ENCODE results near the gene PSMB9. TPM values are rescaled to one million over a fixed set of nuclear protein-coding genes. Genes with fewer than 3 reads are reported as not detected.
A peak's percentile ranks its signal among the peaks of the same experiment; 100 is the strongest.

PSMB9 gene
- total RNA-seq, 4 donors from 2014 or later = 18.4 to 34.3 (median 20.0) TPM

DNA sequence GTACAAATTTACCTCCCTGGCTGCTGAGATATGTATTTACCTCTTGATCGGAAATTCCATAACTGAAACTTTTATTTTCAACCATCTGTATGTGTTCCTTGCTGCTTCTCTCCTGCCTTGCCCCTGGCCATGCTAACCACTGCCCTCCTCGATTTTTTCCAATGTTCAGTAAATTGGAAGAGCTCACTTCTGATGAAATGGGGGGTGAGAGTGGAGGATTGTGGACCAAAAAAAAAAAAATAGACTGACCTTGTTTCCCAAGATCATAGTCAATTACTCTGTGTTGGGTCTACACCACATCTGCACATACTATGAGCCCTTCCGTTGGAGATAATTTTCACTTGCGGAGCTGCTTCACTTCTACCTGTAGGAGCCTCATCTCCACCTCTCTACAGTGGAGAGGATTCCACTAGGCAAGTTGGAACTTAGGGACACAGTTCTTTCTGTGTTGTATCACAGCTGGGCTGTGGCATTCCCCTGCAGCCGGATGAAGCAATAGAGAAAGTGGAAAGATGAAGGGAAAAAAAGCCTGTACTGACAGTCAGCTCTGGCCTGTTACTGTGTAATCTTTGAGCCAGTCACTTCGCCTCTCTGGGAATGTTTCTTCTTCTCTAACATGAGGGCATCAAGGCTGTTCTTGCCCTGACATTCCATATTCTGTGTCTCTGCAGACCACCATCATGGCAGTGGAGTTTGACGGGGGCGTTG is 1.6 kb downstream of the PSMB9 start:
- peak overlapping the region; percentile 97 to 100 (median 98) for H3K27ac ChIP-seq
- no peak for DNase-seq (ENCODE audit: low spot score in 2 of 2)
- peaks cover 0 to 35% (median 19%) of the 10 kb centered on the region in 4 donors for H3K4me1 ChIP-seq
- WGBS, 2 donors = 83 to 87% methylated on average over 8 of the region's 8 CpGs
- H3K9me3 ChIP-seq = no peaks in the 10 kb centered on the region
- peaks cover 0 to 41% (median 10%) of the 10 kb centered on the region in 3 donors for H3K36me3 ChIP-seq
- TF ChIP-seq POLR2A (IDR thresholded peaks at IDR 0.05) (no peak), EP300 (IDR thresholded peaks at IDR 0.05) (no peak)
- TF ChIP-seq, protein P1, sequence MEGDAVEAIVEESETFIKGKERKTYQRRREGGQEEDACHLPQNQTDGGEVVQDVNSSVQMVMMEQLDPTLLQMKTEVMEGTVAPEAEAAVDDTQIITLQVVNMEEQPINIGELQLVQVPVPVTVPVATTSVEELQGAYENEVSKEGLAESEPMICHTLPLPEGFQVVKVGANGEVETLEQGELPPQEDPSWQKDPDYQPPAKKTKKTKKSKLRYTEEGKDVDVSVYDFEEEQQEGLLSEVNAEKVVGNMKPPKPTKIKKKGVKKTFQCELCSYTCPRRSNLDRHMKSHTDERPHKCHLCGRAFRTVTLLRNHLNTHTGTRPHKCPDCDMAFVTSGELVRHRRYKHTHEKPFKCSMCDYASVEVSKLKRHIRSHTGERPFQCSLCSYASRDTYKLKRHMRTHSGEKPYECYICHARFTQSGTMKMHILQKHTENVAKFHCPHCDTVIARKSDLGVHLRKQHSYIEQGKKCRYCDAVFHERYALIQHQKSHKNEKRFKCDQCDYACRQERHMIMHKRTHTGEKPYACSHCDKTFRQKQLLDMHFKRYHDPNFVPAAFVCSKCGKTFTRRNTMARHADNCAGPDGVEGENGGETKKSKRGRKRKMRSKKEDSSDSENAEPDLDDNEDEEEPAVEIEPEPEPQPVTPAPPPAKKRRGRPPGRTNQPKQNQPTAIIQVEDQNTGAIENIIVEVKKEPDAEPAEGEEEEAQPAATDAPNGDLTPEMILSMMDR (IDR thresholded peaks at IDR 0.05) = no peak
- H3K4me3 ChIP-seq = no peak overlapping the region
- no peaks in the 10 kb centered on the region for H3K27me3 ChIP-seq

DNA sequence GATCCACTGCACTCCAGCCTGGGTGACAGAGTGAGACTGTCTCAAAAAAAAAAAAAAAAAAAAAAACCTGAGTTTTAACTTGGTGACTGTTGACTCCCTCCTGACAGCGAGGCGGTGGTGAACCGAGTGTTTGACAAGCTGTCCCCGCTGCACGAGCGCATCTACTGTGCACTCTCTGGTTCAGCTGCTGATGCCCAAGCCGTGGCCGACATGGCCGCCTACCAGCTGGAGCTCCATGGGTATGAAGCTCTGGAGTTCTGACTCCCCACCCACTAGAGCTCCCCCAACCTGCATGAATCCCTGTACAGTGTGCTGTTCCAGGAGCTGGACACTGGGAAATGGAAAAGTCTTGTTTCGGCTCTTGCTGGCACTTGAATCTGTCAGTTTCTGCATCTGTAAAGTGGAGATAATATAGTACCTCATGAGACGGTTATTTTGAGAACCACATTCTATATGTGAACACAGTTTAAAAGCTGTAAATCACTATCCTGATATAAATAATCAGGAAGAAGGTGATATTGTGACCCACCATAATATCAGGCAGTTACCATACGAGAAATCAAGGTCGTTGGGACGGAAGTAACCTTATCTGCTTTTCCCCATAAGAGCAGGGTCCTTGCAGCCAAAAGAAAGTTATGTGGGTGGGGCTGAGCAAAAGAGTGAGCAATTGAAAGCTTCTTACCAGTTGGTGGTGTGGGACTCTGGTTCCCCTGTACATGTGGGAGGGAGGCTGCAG is 3.3 kb downstream of the PSMB9 start:
- Histone ChIP-seq H3K36me3 (peaks cover 0 to 34% (median 7%) of the 10 kb centered on the region in 3 donors), H3K27me3 (no peaks in the 10 kb centered on the region), H3K4me1 (peaks cover 0 to 19% (median 9%) of the 10 kb centered on the region in 4 donors), H3K27ac (no peak overlapping the region), H3K9me3 (no peaks in the 10 kb centered on the region), H3K4me3 (no peak overlapping the region)
- no peak for TF ChIP-seq POLR2A (IDR thresholded peaks at IDR 0.05)
- TF ChIP-seq EP300 (IDR thresholded peaks at IDR 0.05) = no peak
- TF ChIP-seq, protein P1 (IDR thresholded peaks at IDR 0.05) = no peak
- 85 to 86% methylated on average over 14 of the region's 14 CpGs for WGBS, 2 donors
- DNase-seq (ENCODE audit: low spot score in 2 of 2) = no peak

DNA sequence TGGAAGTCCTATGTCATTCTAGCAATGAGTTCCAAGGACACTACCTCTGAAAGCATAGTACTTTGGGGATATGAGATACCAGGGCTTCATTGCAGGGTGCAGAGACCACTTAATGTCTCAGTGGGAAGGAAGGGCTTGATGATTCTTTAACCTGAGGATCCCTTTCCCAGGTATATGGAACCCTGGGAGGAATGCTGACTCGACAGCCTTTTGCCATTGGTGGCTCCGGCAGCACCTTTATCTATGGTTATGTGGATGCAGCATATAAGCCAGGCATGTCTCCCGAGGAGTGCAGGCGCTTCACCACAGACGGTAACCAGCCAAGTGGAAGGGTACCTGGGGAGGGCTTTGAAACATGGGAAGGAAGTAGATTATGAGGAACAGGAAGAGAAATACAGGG is 4.2 kb downstream of the PSMB9 start:
- H3K9me3 ChIP-seq = no peaks in the 10 kb centered on the region
- H3K4me3 ChIP-seq = no peak overlapping the region
- H3K27ac ChIP-seq = no peak overlapping the region
- no peak for DNase-seq (ENCODE audit: low spot score in 2 of 2)
- no peak for TF ChIP-seq EP300 (IDR thresholded peaks at IDR 0.05)
- TF ChIP-seq, protein P1 (IDR thresholded peaks at IDR 0.05) = no peak
- H3K36me3 ChIP-seq = peaks cover 0 to 34% (median 7%) of the 10 kb centered on the region in 3 donors
- peaks cover 0 to 16% (median 7%) of the 10 kb centered on the region in 4 donors for H3K4me1 ChIP-seq
- H3K27me3 ChIP-seq = no peaks in the 10 kb centered on the region
- 85 to 92% methylated on average over 5 of the region's 5 CpGs for WGBS, 2 donors

DNA sequence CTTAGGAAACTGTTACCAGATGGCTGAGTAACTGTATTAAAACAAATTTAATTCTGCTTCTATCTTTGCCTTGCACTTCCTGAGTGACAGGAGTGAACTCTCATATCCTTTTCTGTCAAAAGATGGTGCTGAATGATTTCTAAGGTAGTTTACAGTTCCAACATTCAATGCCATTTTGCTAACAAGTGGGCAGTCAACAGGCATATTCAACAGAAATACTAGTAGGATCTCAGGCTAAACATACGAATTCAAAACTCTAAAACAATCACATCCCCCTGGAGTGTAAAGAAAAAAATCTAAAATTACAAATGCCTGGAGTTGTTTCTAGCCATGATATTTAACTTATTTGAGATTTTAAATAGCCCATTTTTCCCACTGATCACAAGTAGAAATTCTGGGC is 6.7 kb downstream of the PSMB9 start:
- Histone ChIP-seq H3K4me3 (no peak overlapping the region), H3K9me3 (no peaks in the 10 kb centered on the region), H3K4me1 (peaks cover 0 to 5% (median 2%) of the 10 kb centered on the region in 4 donors), H3K27me3 (no peaks in the 10 kb centered on the region), H3K36me3 (peaks cover 0 to 34% (median 7%) of the 10 kb centered on the region in 3 donors), H3K27ac (no peak overlapping the region)
- TF ChIP-seq POLR2A (IDR thresholded peaks at IDR 0.05) (no peak), EP300 (IDR thresholded peaks at IDR 0.05) (no peak)
- TF ChIP-seq, protein P1 (IDR thresholded peaks at IDR 0.05) = no peak
- no peak for DNase-seq (ENCODE audit: low spot score in 2 of 2)
- WGBS, 2 donors = 84% methylated on average over 1 of the region's 1 CpG

DNA sequence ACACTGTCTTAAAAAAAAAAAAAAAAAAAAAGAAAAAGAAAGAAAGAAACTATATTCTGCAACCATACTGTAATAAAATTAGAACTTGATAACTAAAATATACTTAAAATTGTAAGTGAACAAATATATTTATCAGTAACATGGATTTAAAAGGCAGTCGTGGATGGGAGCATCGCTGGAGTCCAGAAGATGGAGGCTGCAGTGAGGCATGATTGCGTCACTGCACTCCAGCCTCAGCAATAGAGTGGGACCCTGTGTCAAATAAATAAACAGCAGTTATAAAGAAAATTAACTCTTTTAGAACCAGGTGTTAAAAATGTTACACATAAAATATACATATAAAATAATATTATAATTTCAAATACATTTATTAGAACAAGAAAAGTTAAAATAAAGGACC is 8.7 kb downstream of the PSMB9 start:
- 67 to 73% methylated on average over 3 of the region's 3 CpGs for WGBS, 2 donors
- Histone ChIP-seq H3K27me3 (no peaks in the 10 kb centered on the region), H3K4me3 (no peak overlapping the region), H3K27ac (no peak overlapping the region), H3K36me3 (peaks cover 0 to 25% (median 7%) of the 10 kb centered on the region in 3 donors), H3K4me1 (no peaks in the 10 kb centered on the region), H3K9me3 (no peaks in the 10 kb centered on the region)
- TF ChIP-seq EP300 (IDR thresholded peaks at IDR 0.05) (no peak), POLR2A (IDR thresholded peaks at IDR 0.05) (no peak)
- TF ChIP-seq, protein P1 (IDR thresholded peaks at IDR 0.05) = no peak
- DNase-seq (ENCODE audit: low spot score in 2 of 2) = no peak
